ENCODE measurements around the gene ELK3. TPM values are rescaled to one million over a fixed set of nuclear protein-coding genes. Genes with fewer than 3 reads are reported as not detected.

Gene ELK3
- total RNA-seq, 1 donor from 2014 or later, result 3.7 TPM

DNA sequence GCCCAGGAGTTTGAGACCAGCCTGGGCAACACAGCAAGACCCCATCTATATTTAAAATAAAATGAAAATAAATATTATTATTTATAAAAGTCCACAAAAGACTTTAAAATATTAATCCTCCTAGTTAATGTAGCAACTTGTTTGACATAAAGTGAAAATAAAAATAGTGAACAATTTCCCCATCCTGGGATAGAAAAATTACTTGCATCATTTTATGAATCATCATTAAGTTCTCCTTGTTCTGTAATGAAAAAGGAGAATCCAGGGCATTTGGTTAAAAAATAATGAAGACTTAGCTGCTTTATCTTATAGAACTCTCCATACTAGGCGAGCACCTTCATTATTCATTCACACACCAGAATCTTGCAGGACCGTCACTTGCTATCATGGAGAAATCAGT, 66.1 kb downstream of the ELK3 start:
- Mint-ChIP-seq H3K9me3 (ENCODE audit: unreplicated experiment) (no peaks in the 10 kb centered on the region), H3K4me3 (ENCODE audit: unreplicated experiment) (no peak overlapping the region), H3K4me1 (ENCODE audit: low read depth, unreplicated experiment) (peaks cover 2% of the 10 kb centered on the region), H3K27ac (ENCODE audit: unreplicated experiment) (no peak overlapping the region), H3K36me3 (ENCODE audit: unreplicated experiment) (no peaks in the 10 kb centered on the region), H3K27me3 (ENCODE audit: unreplicated experiment) (peaks cover 7% of the 10 kb centered on the region)
- no peak for DNase-seq
- TF ChIP-seq CTCF (IDR thresholded peaks at IDR 0.05; ENCODE audit: partially characterized antibody, unreplicated experiment), result no peak

DNA sequence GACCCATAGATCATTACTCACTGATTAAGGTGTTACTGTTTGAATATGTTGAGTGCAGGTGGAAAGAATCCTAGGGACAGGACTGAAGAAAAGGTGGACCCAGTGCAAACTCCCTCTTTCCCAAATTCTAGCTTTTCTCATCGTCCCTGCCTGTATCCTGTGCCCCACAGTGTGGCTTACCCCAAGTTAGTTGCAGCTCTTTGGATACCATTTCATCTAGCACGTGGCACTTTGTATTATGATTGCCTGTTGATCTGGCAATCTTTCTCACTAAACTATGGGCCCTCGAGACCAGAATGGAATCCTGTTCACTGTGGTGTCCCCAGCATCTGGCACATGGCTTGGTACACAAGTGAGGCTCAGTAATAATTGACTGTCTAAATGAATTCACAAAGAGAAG, 66.5 kb downstream of the ELK3 start:
- no peak overlapping the region for H3K27ac Mint-ChIP-seq (ENCODE audit: unreplicated experiment)

GRCh38 chr12:96261557-96261956, 67.4 kb downstream of the ELK3 start:
- no peak overlapping the region for H3K4me3 Mint-ChIP-seq (ENCODE audit: unreplicated experiment)
- H3K36me3 Mint-ChIP-seq (ENCODE audit: unreplicated experiment), result no peaks in the 10 kb centered on the region
- no peak overlapping the region for H3K27ac Mint-ChIP-seq (ENCODE audit: unreplicated experiment)
- H3K9me3 Mint-ChIP-seq (ENCODE audit: unreplicated experiment), result no peaks in the 10 kb centered on the region
- H3K4me1 Mint-ChIP-seq (ENCODE audit: low read depth, unreplicated experiment), result peaks cover 2% of the 10 kb centered on the region
- no peak for TF ChIP-seq CTCF (IDR thresholded peaks at IDR 0.05; ENCODE audit: partially characterized antibody, unreplicated experiment)
- peaks cover 5% of the 10 kb centered on the region for H3K27me3 Mint-ChIP-seq (ENCODE audit: unreplicated experiment)
- no peak for DNase-seq

More for the DNA sequence above, 66.5 kb downstream of the ELK3 start:
- Mint-ChIP-seq H3K36me3 (ENCODE audit: unreplicated experiment) (no peaks in the 10 kb centered on the region), H3K9me3 (ENCODE audit: unreplicated experiment) (no peaks in the 10 kb centered on the region), H3K27me3 (ENCODE audit: unreplicated experiment) (peaks cover 5% of the 10 kb centered on the region), H3K4me1 (ENCODE audit: low read depth, unreplicated experiment) (peaks cover 2% of the 10 kb centered on the region), H3K4me3 (ENCODE audit: unreplicated experiment) (no peak overlapping the region)
- DNase-seq, result no peak
- TF ChIP-seq CTCF (IDR thresholded peaks at IDR 0.05; ENCODE audit: partially characterized antibody, unreplicated experiment), result no peak

- Mint-ChIP-seq H3K4me3 (ENCODE audit: unreplicated experiment) (no peak overlapping the region), H3K27ac (ENCODE audit: unreplicated experiment) (no peak overlapping the region), H3K36me3 (ENCODE audit: unreplicated experiment) (no peaks in the 10 kb centered on the region), H3K9me3 (ENCODE audit: unreplicated experiment) (no peaks in the 10 kb centered on the region), H3K4me1 (ENCODE audit: low read depth, unreplicated experiment) (no peaks in the 10 kb centered on the region), H3K27me3 (ENCODE audit: unreplicated experiment) (peaks cover 5% of the 10 kb centered on the region)
- no peak for DNase-seq
- TF ChIP-seq CTCF (IDR thresholded peaks at IDR 0.05; ENCODE audit: partially characterized antibody, unreplicated experiment), result no peak
These were observed 69.3 kb downstream of the ELK3 start for GRCh38 chr12:96263449-96263902.

GRCh38 chr12:96265400-96265799, 71.2 kb downstream of the ELK3 start:
- DNase-seq, result no peak
- H3K4me3 Mint-ChIP-seq (ENCODE audit: unreplicated experiment), result no peak overlapping the region

More at GRCh38 chr12:96265400-96265799, 71.2 kb downstream of the ELK3 start:
- no peaks in the 10 kb centered on the region for H3K9me3 Mint-ChIP-seq (ENCODE audit: unreplicated experiment)
- TF ChIP-seq CTCF (IDR thresholded peaks at IDR 0.05; ENCODE audit: partially characterized antibody, unreplicated experiment), result no peak
- H3K27ac Mint-ChIP-seq (ENCODE audit: unreplicated experiment), result no peak overlapping the region
- H3K27me3 Mint-ChIP-seq (ENCODE audit: unreplicated experiment), result peaks cover 8% of the 10 kb centered on the region
- no peaks in the 10 kb centered on the region for H3K4me1 Mint-ChIP-seq (ENCODE audit: low read depth, unreplicated experiment)
- H3K36me3 Mint-ChIP-seq (ENCODE audit: unreplicated experiment), result no peaks in the 10 kb centered on the region

Data from glutamatergic neuron (in vitro differentiated cells).